Measurements from ENCODE around the gene KRT79. TPM values are rescaled to one million over a fixed set of nuclear protein-coding genes. Genes with fewer than 3 reads are reported as not detected.
A peak's percentile ranks its signal among the peaks of the same experiment; 100 is the strongest.
"Not testable (repeated sequence)": the region's sequence is repeated elsewhere in the genome, so short reads cannot be mapped to it uniquely, and the experiment has no call there.

Gene KRT79
- total RNA-seq, result under 1 TPM in 2 of 8 experiments, not detected in 6; 0.32 to 0.90 TPM

DNA sequence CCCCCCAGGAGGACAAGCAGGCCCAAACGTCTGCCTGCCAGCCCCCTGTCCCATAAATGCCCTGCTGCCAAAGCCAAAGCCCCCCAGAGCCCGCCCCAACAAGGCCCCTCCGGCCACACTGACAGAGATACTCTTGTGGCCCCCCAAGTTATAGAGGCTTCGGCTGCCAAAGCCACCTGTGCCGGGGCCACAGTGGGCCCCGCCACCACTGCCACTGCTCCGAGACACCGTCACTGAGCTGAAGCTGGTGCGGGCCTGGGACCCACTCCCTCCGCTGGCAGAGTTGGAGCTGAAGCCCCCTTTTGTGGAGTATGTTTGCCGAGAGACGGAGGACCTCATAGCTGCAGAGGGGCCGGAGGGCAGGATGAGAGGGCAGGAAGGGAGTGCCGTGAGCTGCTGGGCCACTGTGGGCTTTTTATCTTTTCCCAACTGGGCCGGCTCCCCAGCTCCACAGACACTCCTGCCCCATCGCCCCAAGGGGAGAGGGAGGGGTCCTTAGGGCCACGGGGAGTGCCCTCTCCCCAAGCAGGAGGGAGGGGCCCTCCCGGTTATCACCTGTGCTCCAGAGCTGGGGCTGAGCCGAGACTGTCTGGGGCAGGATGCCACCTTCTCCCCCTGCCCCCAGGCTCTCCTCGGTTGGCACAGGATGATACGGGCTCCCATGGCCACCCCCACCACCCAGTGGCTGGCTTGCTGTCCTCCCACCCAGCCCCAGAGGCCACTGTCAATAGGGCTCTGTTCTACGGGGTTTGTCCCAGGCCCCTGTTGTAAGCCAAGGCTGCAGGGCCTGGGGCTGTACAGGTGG, at the start of gene KRT79:
TSS of gene KRT79 (minus strand) at position 390 of the 805 bp plus-strand sequence. CDS start at position 339, 51 bp downstream.
- ATAC-seq (replicated peaks in 6 of 8), result no peak
- WGBS, 10 experiments, result 60 to 90% (median 87%) methylated on average over 1 to 4 of the region's 22 CpGs; no CpG with 5 or more reads in 7 of the 10 experiments
- Histone ChIP-seq H3K27ac (no peak within 1 kb of the TSS), H3K4me3 (no peak within 1 kb of the TSS), H3K4me1 (replicated peaks in 1 of 2) (peaks cover 0 to 4% of the 10 kb centered on the region in 2 donors)
- in situ Hi-C loops (cut with MboI; ENCODE audit: low pct_unique_long_range_greater_than_20kb in 2 of 9, low sequenced_read_pairs in 9 of 9, unreplicated experiment in 9 of 9), result no loop called here

GRCh38 chr12:52880499-52880898, 46.4 kb upstream of the KRT79 start:
- ATAC-seq (replicated peaks in 6 of 8); H3K4me1 ChIP-seq (replicated peaks in 1 of 2); H3K4me3 ChIP-seq; H3K27ac ChIP-seq: not testable (repeated sequence)
- in situ Hi-C loops (cut with MboI; ENCODE audit: low pct_unique_long_range_greater_than_20kb in 2 of 9, low sequenced_read_pairs in 9 of 9, unreplicated experiment in 9 of 9), result loop anchor here (5.0 to 25.0 kb wide), 6 partner anchors 94 to 726 kb away; partner anchors contain the start of genes KRT84 (in 1 of the 9) and KRT85 (in 1 of the 9)
- 29 to 58% (median 37%) methylated on average over 1 to 4 of the region's 8 CpGs; no CpG with 5 or more reads in 6 of the 10 experiments for WGBS, 10 experiments

DNA sequence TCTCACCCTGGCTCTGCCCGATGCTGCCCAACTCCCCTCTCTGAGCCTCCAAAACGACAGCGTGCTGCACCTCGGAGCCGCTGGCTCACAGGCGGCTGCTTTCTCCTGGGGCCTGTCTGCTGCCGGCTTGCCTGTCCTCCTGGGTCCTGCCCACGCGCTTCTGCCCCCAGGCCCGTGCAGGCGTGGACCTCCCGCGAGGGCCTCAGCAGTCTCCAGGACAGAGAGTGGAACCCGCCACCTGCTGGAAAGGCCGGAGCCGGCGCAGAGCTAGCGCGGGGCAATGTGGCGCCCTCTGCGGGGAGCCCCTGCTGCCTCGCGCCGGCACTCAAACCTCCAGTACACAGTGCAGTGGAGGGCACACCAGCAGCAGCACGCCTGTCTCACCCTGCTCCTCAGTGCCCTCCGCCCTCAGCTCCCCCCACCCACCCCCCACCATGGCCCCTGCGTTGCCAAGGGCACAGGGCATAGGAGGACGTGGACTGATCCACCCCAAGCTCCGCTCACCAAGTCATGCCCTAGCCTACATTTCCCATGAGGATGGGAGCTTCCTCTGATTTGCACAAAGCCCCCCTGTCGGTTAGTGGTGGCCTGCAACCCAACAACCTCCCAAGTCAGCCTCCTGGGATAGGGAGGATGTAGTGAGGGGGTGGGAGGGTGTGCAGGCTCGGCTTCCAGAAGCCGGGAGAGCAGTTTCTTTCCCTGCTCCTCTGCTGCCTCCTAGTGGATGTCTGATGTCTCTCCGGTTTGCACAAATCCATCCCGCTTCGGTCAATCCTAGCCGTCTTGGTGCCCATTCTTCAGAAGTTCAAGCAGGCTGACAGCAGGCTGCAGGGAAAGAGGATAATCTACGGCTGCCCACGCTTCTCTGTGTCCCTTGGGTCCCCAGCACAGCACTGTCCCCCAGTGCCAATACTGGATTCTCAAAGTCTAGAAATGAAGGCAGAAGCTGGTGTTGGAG, 45.6 kb upstream of the KRT79 start:
- ATAC-seq (replicated peaks in 6 of 8), result peak; percentile 80 to 93 (median 88)
- Histone ChIP-seq H3K27ac (no peak overlapping the region), H3K4me1 (replicated peaks in 1 of 2) (peaks cover 0 to 2% of the 10 kb centered on the region in 2 donors), H3K4me3 (no peak overlapping the region)
- in situ Hi-C loops (cut with MboI; ENCODE audit: low pct_unique_long_range_greater_than_20kb in 2 of 9, low sequenced_read_pairs in 9 of 9, unreplicated experiment in 9 of 9), result loop anchor here (5.0 to 25.0 kb wide), 9 partner anchors 95 to 725 kb away; partner anchors contain the start of genes KRT84 (in 1 of the 9) and KRT85 (in 1 of the 9)
- 0 to 20% methylated on average over 1 to 5 of the region's 38 CpGs; no CpG with 5 or more reads in 8 of the 10 experiments for WGBS, 10 experiments

DNA sequence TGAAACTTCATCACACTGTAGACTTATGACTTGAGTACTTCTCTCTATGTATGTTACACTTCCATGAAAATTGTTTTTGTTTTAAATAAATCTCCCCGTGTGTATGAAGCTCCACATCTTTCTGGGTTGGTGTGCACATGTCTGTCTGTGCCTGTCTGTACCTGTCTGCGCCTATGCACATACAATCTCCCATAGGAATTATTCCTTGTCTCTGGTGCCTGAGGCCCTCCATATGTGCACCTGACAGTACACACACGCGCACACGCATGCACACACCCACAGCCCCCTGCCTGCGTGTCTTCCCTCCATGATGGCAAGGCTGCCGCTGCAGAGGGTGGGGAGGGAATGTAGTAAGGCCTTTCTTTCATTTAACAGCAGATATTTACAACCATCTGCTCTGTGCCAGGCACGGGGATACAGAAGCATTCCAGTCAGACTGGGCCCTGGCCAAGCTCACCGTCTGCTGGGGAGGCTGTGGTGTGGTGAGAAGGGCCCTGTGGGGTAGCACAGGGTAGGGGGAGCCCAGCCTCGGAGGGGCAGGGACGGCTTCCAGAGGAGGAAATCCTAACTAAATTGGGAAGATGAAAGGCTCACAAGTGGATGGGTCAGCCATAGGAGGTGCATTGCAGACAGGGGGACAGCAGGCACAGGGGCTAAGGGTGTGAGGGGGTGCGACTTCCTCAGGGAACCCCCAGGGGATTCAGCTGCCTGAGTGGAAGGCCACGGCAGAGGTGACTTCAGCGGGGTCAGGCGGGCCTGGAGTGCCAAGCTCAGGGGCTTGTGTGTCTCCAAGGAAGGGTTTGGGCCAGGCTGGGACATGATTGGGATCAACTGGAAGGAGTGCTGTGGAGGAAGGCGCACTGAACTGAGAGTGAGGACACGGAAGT, 44.6 kb upstream of the KRT79 start:
- Histone ChIP-seq H3K27ac (no peak overlapping the region), H3K4me3 (no peak overlapping the region)
- no peak for ATAC-seq (replicated peaks in 6 of 8)

GRCh38 chr12:52877242-52877641, 43.1 kb upstream of the KRT79 start:
- 67% methylated on average over 1 of the region's 3 CpGs; no CpG with 5 or more reads in 9 of the 10 experiments for WGBS, 10 experiments
- Histone ChIP-seq H3K4me1 (replicated peaks in 1 of 2) (peaks cover 0 to 13% of the 10 kb centered on the region in 2 donors), H3K4me3 (no peak overlapping the region), H3K27ac (no peak overlapping the region)
- in situ Hi-C loops (cut with MboI; ENCODE audit: low pct_unique_long_range_greater_than_20kb in 2 of 9, low sequenced_read_pairs in 9 of 9, unreplicated experiment in 9 of 9), result loop anchor here in 3 of 9 experiments (5.0 to 25.0 kb wide), 5 partner anchors 290 to 515 kb away; partner anchors contain the start of genes KRT84 (in 1 of the 3) and KRT85 (in 1 of the 3)
- peak in 2 of 8 experiments; percentile 1 to 2 for ATAC-seq (replicated peaks in 6 of 8)

More for the DNA sequence above, 44.6 kb upstream of the KRT79 start:
- in situ Hi-C loops (cut with MboI; ENCODE audit: low pct_unique_long_range_greater_than_20kb in 2 of 9, low sequenced_read_pairs in 9 of 9, unreplicated experiment in 9 of 9), result loop anchor here in 3 of 9 experiments (5.0 to 25.0 kb wide), 5 partner anchors 291 to 516 kb away; partner anchors contain the start of genes KRT84 (in 1 of the 3) and KRT85 (in 1 of the 3)
- peaks cover 0 to 10% of the 10 kb centered on the region in 2 donors for H3K4me1 ChIP-seq (replicated peaks in 1 of 2)
- WGBS, 10 experiments, result 50 to 100% (median 83%) methylated on average over 1 to 6 of the region's 17 CpGs; no CpG with 5 or more reads in 2 of the 10 experiments

- in situ Hi-C loops (cut with MboI; ENCODE audit: low pct_unique_long_range_greater_than_20kb in 2 of 9, low sequenced_read_pairs in 9 of 9, unreplicated experiment in 9 of 9), result loop anchor here in 3 of 9 experiments (5.0 to 25.0 kb wide), 5 partner anchors 289 to 514 kb away; partner anchors contain the start of genes KRT84 (in 1 of the 3) and KRT85 (in 1 of the 3)
- 33 to 93% (median 80%) methylated on average over 1 to 3 of the region's 7 CpGs; no CpG with 5 or more reads in 5 of the 10 experiments for WGBS, 10 experiments
- ATAC-seq (replicated peaks in 6 of 8), result no peak
- Histone ChIP-seq H3K4me1 (replicated peaks in 1 of 2) (peaks cover 0 to 13% of the 10 kb centered on the region in 2 donors), H3K4me3 (no peak overlapping the region), H3K27ac (no peak overlapping the region)
Measured at GRCh38 chr12:52876372-52876771, 42.3 kb upstream of the KRT79 start.

- ATAC-seq (replicated peaks in 6 of 8), result peak in 2 of 8 experiments; percentile 0 to 2
- Histone ChIP-seq H3K4me3 (peak overlapping the region in 2 of 5 donors; percentile 8 to 21), H3K4me1 (replicated peaks in 1 of 2) (peaks cover 0 to 13% of the 10 kb centered on the region in 2 donors), H3K27ac (no peak overlapping the region)
- in situ Hi-C loops (cut with MboI; ENCODE audit: low pct_unique_long_range_greater_than_20kb in 2 of 9, low sequenced_read_pairs in 9 of 9, unreplicated experiment in 9 of 9), result loop anchor here in 4 of 9 experiments (5.0 to 25.0 kb wide), 7 partner anchors 213 to 513 kb away; partner anchors contain the start of genes KRT2 (in 1 of the 4), KRT84 (in 1 of the 4) and KRT85 (in 1 of the 4)
- WGBS, 10 experiments, result 60 to 100% (median 82%) methylated on average over 2 to 4 of the region's 10 CpGs; no CpG with 5 or more reads in 5 of the 10 experiments
Measured at GRCh38 chr12:52874573-52875435, 40.7 kb upstream of the KRT79 start.

- H3K4me1 ChIP-seq (replicated peaks in 1 of 2), result peaks cover 0 to 13% of the 10 kb centered on the region in 2 donors
- peak overlapping the region in 4 of 5 donors; percentile 11 to 22 (median 18) for H3K4me3 ChIP-seq
- ATAC-seq (replicated peaks in 6 of 8), result peak; percentile 80 to 95 (median 92)
- WGBS, 10 experiments, result 0 to 60% (median 5%) methylated on average over 1 to 9 of the region's 55 CpGs; no CpG with 5 or more reads in 5 of the 10 experiments
- H3K27ac ChIP-seq, result no peak overlapping the region
- in situ Hi-C loops (cut with MboI; ENCODE audit: low pct_unique_long_range_greater_than_20kb in 2 of 9, low sequenced_read_pairs in 9 of 9, unreplicated experiment in 9 of 9), result loop anchor here in 3 of 9 experiments (10.0 to 25.0 kb wide), 4 partner anchors 212 to 499 kb away; partner anchors contain the start of gene KRT2 (in 1 of the 3)
Measured at GRCh38 chr12:52873832-52874572, 39.9 kb upstream of the KRT79 start.

DNA sequence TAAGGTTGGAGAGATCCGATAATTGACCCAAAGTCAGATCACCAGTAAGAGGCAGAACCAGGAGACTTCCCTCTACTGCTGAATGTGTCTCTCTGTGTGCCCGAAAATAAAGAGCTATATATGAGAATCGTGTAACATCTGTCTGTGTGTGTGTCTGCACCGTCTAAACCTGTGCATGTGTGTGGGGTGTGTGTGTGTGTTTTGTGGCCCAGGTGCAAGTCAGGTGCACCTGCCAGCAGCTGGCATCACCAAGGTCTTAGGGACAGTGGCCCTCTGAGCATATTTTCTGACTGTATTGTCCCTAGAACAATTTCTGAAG, 39.4 kb upstream of the KRT79 start:
- ATAC-seq (replicated peaks in 6 of 8), result no peak
- in situ Hi-C loops (cut with MboI; ENCODE audit: low pct_unique_long_range_greater_than_20kb in 2 of 9, low sequenced_read_pairs in 9 of 9, unreplicated experiment in 9 of 9), result loop anchor here in 3 of 9 experiments (10.0 to 25.0 kb wide), 4 partner anchors 211 to 499 kb away; partner anchors contain the start of gene KRT2 (in 1 of the 3)
- 33 to 100% (median 60%) methylated on average over 1 to 4 of the region's 4 CpGs; no CpG with 5 or more reads in 3 of the 10 experiments for WGBS, 10 experiments

More for the DNA sequence above, 39.4 kb upstream of the KRT79 start:
- peaks cover 0 to 13% of the 10 kb centered on the region in 2 donors for H3K4me1 ChIP-seq (replicated peaks in 1 of 2)
- H3K27ac ChIP-seq, result no peak overlapping the region
- no peak overlapping the region for H3K4me3 ChIP-seq

Data from motor neuron (in vitro differentiated cells).